Natural killer cell (primary cell): Measurements from ENCODE around the gene TMEM145. TPM values are rescaled to one million over a fixed set of nuclear protein-coding genes. Genes with fewer than 3 reads are reported as not detected.

ENCODE experiments used
- ATAC-seq, 3 donors: fragments of 150-1000 bp in 2 of 3; fragments of 200-7000 bp in 1 of 3; cut with Tn5 transposase; 1 replicate in 1 of 3; 2 replicates in 2 of 3; pipeline ENCODE4 v1.10.0; 2021; ENCODE audit warnings: mild to moderate bottlenecking in 2 of 3, moderate library complexity in 2 of 3
- DNase-seq, 2 donors: peaks; one replicate each; pipeline versions ENCODE4 v3.0.0 to v3.0.0-alpha.2; 2013 to 2021; ENCODE audit warnings: mixed read lengths in 1 of 2
- H3K27ac ChIP-seq: one replicate; pipeline ENCODE4 v1.5.1; 2013; ENCODE audit warnings: mild to moderate bottlenecking, low read length
- H3K27me3 ChIP-seq: one replicate; pipeline ENCODE4 v1.6.1; 2013; ENCODE audit warnings: low read length; ENCODE audit not compliant: control insufficient read depth, insufficient read depth
- H3K36me3 ChIP-seq: one replicate; pipeline ENCODE4 v1.6.1; 2013; ENCODE audit warnings: low read length; ENCODE audit not compliant: control insufficient read depth, insufficient read depth
- H3K4me1 ChIP-seq: one replicate; pipeline ENCODE4 v1.6.1; 2013; ENCODE audit warnings: low read length; ENCODE audit not compliant: control insufficient read depth, insufficient read depth
- H3K4me3 ChIP-seq: one replicate; pipeline ENCODE4 v1.5.1; 2013; ENCODE audit warnings: low read length
- H3K9me3 ChIP-seq: one replicate; pipeline ENCODE4 v1.6.1; 2013; ENCODE audit warnings: low read length; ENCODE audit not compliant: control insufficient read depth, insufficient read depth
- H3K27ac Mint-ChIP-seq, 2 donors: one replicate each; pipeline ENCODE4 v1.8.0; 2022; ENCODE audit warnings: mild to moderate bottlenecking in 2 of 2, mixed read lengths in 2 of 2, moderate library complexity in 1 of 2
- H3K27me3 Mint-ChIP-seq, 2 donors: one replicate each; pipeline ENCODE4 v1.8.0; 2022; ENCODE audit warnings: low read depth in 2 of 2, mixed read lengths in 2 of 2
- H3K36me3 Mint-ChIP-seq: one replicate; pipeline ENCODE4 v1.8.0; 2022; ENCODE audit warnings: mixed read lengths
- H3K4me1 Mint-ChIP-seq, 2 donors: one replicate each; pipeline ENCODE4 v1.8.0; 2022; ENCODE audit warnings: mixed read lengths in 2 of 2
- H3K4me3 Mint-ChIP-seq: one replicate; pipeline ENCODE4 v1.8.0; 2022; ENCODE audit warnings: mild to moderate bottlenecking, moderate library complexity, mixed read lengths
- H3K9me3 Mint-ChIP-seq, 2 donors: one replicate each; pipeline ENCODE4 v1.8.0; 2022; ENCODE audit warnings: mixed read lengths in 2 of 2
- WGBS: methylation state at CpG from one replicate; pipeline ENCODE4 v1.1.7; 2013; ENCODE audit warnings: missing lambda C conversion rate; ENCODE audit not compliant: insufficient coverage; 5-methylcytosine and 5-hydroxymethylcytosine counted together
- intact Hi-C: fragments of 100-400 bp; cut with micrococcal nuclease; formaldehyde crosslinking; loops from one replicate; pipeline ENCODE4 v1.14.2; 2022
- total RNA-seq, 4 donors: library from RNA; stranded (reverse); fragments of 120-200 nt in 1 of 4; gene quantifications; one replicate each; pipeline versions ENCODE4 v1.2.3 to v1.2.4, GENCODE V29; 2013 to 2022
- TF ChIP-seq, protein P1 (sequence below): fragments of 200-600 bp; IDR thresholded peaks from one replicate; pipeline ENCODE4 v1.8.0; 2022; ENCODE audit warnings: antibody characterized with exemption

TMEM145 gene
- total RNA-seq, 3 donors from 2014 or later (not counting 1 experiment from before 2014, with no cell fraction given), result not detected

- DNase-seq, result peak in 1 of 2 donors; percentile 23
- TF ChIP-seq, protein P1, sequence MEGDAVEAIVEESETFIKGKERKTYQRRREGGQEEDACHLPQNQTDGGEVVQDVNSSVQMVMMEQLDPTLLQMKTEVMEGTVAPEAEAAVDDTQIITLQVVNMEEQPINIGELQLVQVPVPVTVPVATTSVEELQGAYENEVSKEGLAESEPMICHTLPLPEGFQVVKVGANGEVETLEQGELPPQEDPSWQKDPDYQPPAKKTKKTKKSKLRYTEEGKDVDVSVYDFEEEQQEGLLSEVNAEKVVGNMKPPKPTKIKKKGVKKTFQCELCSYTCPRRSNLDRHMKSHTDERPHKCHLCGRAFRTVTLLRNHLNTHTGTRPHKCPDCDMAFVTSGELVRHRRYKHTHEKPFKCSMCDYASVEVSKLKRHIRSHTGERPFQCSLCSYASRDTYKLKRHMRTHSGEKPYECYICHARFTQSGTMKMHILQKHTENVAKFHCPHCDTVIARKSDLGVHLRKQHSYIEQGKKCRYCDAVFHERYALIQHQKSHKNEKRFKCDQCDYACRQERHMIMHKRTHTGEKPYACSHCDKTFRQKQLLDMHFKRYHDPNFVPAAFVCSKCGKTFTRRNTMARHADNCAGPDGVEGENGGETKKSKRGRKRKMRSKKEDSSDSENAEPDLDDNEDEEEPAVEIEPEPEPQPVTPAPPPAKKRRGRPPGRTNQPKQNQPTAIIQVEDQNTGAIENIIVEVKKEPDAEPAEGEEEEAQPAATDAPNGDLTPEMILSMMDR, result no peak
- H3K9me3 ChIP-seq, result no peaks in the 10 kb centered on the region
- no peak for ATAC-seq
- no peaks in the 10 kb centered on the region for H3K36me3 Mint-ChIP-seq
- H3K4me3 ChIP-seq, result no peak overlapping the region
- no peaks in the 10 kb centered on the region for H3K9me3 Mint-ChIP-seq
- peaks cover 3% of the 10 kb centered on the region for H3K27me3 ChIP-seq
- H3K4me1 ChIP-seq, result peaks cover 15% of the 10 kb centered on the region
- H3K27me3 Mint-ChIP-seq, result peaks cover 10 to 19% of the 10 kb centered on the region in 2 donors
- H3K4me3 Mint-ChIP-seq, result no peak overlapping the region
- no peak overlapping the region for H3K27ac ChIP-seq
- peaks cover 12 to 20% of the 10 kb centered on the region in 2 donors for H3K4me1 Mint-ChIP-seq
- intact Hi-C loops, result no loop called here
- WGBS, result 91% methylated on average over 22 of the region's 22 CpGs
- no peaks in the 10 kb centered on the region for H3K36me3 ChIP-seq
- no peak overlapping the region for H3K27ac Mint-ChIP-seq
Observed at GRCh38 chr19:42306646-42307045, 6.5 kb upstream of the TMEM145 start.

GRCh38 chr19:42309686-42310085 is 3.4 kb upstream of the TMEM145 start:
- TF ChIP-seq, protein P1, result no peak
- Mint-ChIP-seq H3K4me1 (peaks cover 12 to 23% of the 10 kb centered on the region in 2 donors), H3K36me3 (no peaks in the 10 kb centered on the region), H3K9me3 (no peaks in the 10 kb centered on the region), H3K4me3 (no peak overlapping the region), H3K27me3 (peaks cover 23 to 35% of the 10 kb centered on the region in 2 donors), H3K27ac (no peak overlapping the region)
- H3K9me3 ChIP-seq, result no peaks in the 10 kb centered on the region
- peaks cover 25% of the 10 kb centered on the region for H3K27me3 ChIP-seq
- peaks cover 19% of the 10 kb centered on the region for H3K4me1 ChIP-seq
- no peak overlapping the region for H3K4me3 ChIP-seq
- intact Hi-C loops, result no loop called here
- no peak for DNase-seq
- no peak overlapping the region for H3K27ac ChIP-seq
- ATAC-seq, result no peak
- H3K36me3 ChIP-seq, result no peaks in the 10 kb centered on the region
- WGBS, result 89% methylated on average over 14 of the region's 14 CpGs

- Mint-ChIP-seq H3K36me3 (no peaks in the 10 kb centered on the region), H3K9me3 (no peaks in the 10 kb centered on the region), H3K4me3 (no peak overlapping the region), H3K27me3 (peaks cover 23 to 41% of the 10 kb centered on the region in 2 donors), H3K27ac (no peak overlapping the region), H3K4me1 (peaks cover 12 to 23% of the 10 kb centered on the region in 2 donors)
- WGBS, result 92% methylated on average over 2 of the region's 2 CpGs
- ATAC-seq (no peak), DNase-seq (no peak)
- peaks cover 25% of the 10 kb centered on the region for H3K4me1 ChIP-seq
- TF ChIP-seq, protein P1, result no peak
- no peak overlapping the region for H3K27ac ChIP-seq
- intact Hi-C loops, result no loop called here
- peaks cover 25% of the 10 kb centered on the region for H3K27me3 ChIP-seq
- no peaks in the 10 kb centered on the region for H3K9me3 ChIP-seq
- no peaks in the 10 kb centered on the region for H3K36me3 ChIP-seq
- no peak overlapping the region for H3K4me3 ChIP-seq
Observed at GRCh38 chr19:42311657-42312056, 1.5 kb upstream of the TMEM145 start.

DNA sequence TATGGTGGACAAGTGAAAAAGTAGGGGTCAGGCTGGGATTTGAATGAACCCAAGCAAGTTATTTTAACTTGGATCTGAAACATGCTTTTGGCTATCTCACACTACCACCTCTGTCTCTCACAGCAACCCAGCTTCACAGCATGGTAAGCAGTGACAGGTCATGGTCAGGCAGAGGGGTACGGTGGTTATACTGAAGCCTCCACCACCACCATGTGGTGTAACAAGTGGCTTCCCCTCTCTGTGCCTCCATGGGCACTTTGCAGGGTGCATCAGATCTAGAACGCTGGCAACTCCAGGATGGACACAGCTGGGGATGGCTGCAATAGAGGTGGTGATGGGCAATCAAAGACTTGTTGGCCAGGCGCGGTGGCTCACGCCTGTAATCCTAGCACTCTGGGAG is 739 bp upstream of the TMEM145 start:
- Mint-ChIP-seq H3K4me3 (peak overlapping the region; percentile 81), H3K4me1 (peaks cover 19 to 30% of the 10 kb centered on the region in 2 donors), H3K36me3 (no peaks in the 10 kb centered on the region), H3K9me3 (no peaks in the 10 kb centered on the region), H3K27me3 (peaks cover 23 to 42% of the 10 kb centered on the region in 2 donors), H3K27ac (no peak overlapping the region)
- Histone ChIP-seq H3K4me1 (peaks cover 32% of the 10 kb centered on the region), H3K4me3 (no peak overlapping the region), H3K27ac (no peak overlapping the region), H3K9me3 (no peaks in the 10 kb centered on the region), H3K27me3 (peaks cover 25% of the 10 kb centered on the region), H3K36me3 (no peaks in the 10 kb centered on the region)
- WGBS, result 84% methylated on average over 5 of the region's 5 CpGs
- ATAC-seq (peak in 1 of 3 donors; percentile 71), DNase-seq (no peak)
- intact Hi-C loops, result no loop called here
- TF ChIP-seq, protein P1, result no peak
